ENCODE measurements around the gene GNPNAT1. TPM values are rescaled to one million over a fixed set of nuclear protein-coding genes. Genes with fewer than 3 reads are reported as not detected.

GNPNAT1 gene
- total RNA-seq, 4 donors from 2014 or later: 9.0 to 16.3 (median 12.7) TPM

GRCh38 chr14:52798826-52799225, 7.4 kb upstream of the GNPNAT1 start:
- Histone ChIP-seq H3K4me3 (no peak overlapping the region), H3K4me1 (no peaks in the 10 kb centered on the region), H3K27ac (no peak overlapping the region), H3K9me3 (no peaks in the 10 kb centered on the region), H3K36me3 (no peaks in the 10 kb centered on the region), H3K27me3 (no peaks in the 10 kb centered on the region)
- TF ChIP-seq POLR2AphosphoS5 (IDR thresholded peaks at IDR 0.05) (no peak), POLR2A (IDR thresholded peaks at IDR 0.05) (no peak)
- DNase-seq (ENCODE audit: low spot score in 2 of 2): no peak
- WGBS: 97% methylated on average over 15 of the region's 15 CpGs

GRCh38 chr14:52797653-52798052, 6.2 kb upstream of the GNPNAT1 start:
- TF ChIP-seq CTCF (IDR thresholded peaks at IDR 0.05) (no peak), POLR2A (IDR thresholded peaks at IDR 0.05) (no peak), POLR2AphosphoS5 (IDR thresholded peaks at IDR 0.05) (no peak), EP300 (IDR thresholded peaks at IDR 0.05) (no peak)
- H3K4me1 ChIP-seq: no peaks in the 10 kb centered on the region
- no peaks in the 10 kb centered on the region for H3K9me3 ChIP-seq
- 86% methylated on average over 3 of the region's 3 CpGs for WGBS
- no peak overlapping the region for H3K4me3 ChIP-seq
- no peaks in the 10 kb centered on the region for H3K27me3 ChIP-seq
- no peak overlapping the region for H3K27ac ChIP-seq
- no peaks in the 10 kb centered on the region for H3K36me3 ChIP-seq
- no peak for DNase-seq (ENCODE audit: low spot score in 2 of 2)

GRCh38 chr14:52793061-52793460, 1.7 kb upstream of the GNPNAT1 start:
- no peak overlapping the region for H3K27ac ChIP-seq
- WGBS: 86% methylated on average over 2 of the region's 2 CpGs
- DNase-seq (ENCODE audit: low spot score in 2 of 2): no peak
- no peaks in the 10 kb centered on the region for H3K36me3 ChIP-seq
- peaks cover 26% of the 10 kb centered on the region for H3K4me1 ChIP-seq
- TF ChIP-seq CTCF (IDR thresholded peaks at IDR 0.05) (no peak), POLR2A (IDR thresholded peaks at IDR 0.05) (no peak), POLR2AphosphoS5 (IDR thresholded peaks at IDR 0.05) (no peak), EP300 (IDR thresholded peaks at IDR 0.05) (no peak)
- no peak overlapping the region for H3K4me3 ChIP-seq
- H3K27me3 ChIP-seq: no peaks in the 10 kb centered on the region
- no peaks in the 10 kb centered on the region for H3K9me3 ChIP-seq

- Histone ChIP-seq H3K27ac (peak overlapping the region; percentile 83), H3K36me3 (no peaks in the 10 kb centered on the region), H3K4me1 (peaks cover 26% of the 10 kb centered on the region), H3K9me3 (no peaks in the 10 kb centered on the region), H3K4me3 (peak overlapping the region; percentile 76), H3K27me3 (no peaks in the 10 kb centered on the region)
- DNase-seq (ENCODE audit: low spot score in 2 of 2): no peak
- TF ChIP-seq POLR2A (IDR thresholded peaks at IDR 0.05): no peak
- TF ChIP-seq EP300 (IDR thresholded peaks at IDR 0.05): no peak
- TF ChIP-seq POLR2AphosphoS5 (IDR thresholded peaks at IDR 0.05): no peak
- TF ChIP-seq CTCF (IDR thresholded peaks at IDR 0.05): no peak
- WGBS: 74% methylated on average over 7 of the region's 7 CpGs
Observed at GRCh38 chr14:52792097-52792415, 649 bp upstream of the GNPNAT1 start.

GRCh38 chr14:52790756-52791222, 618 bp downstream of the GNPNAT1 start:
- H3K9me3 ChIP-seq: no peaks in the 10 kb centered on the region
- H3K36me3 ChIP-seq: no peaks in the 10 kb centered on the region
- H3K4me3 ChIP-seq: peak overlapping the region; percentile 76
- H3K27ac ChIP-seq: peak overlapping the region; percentile 83
- no peak for TF ChIP-seq EP300 (IDR thresholded peaks at IDR 0.05)
- no peak for TF ChIP-seq POLR2AphosphoS5 (IDR thresholded peaks at IDR 0.05)
- no peak for TF ChIP-seq CTCF (IDR thresholded peaks at IDR 0.05)
- no peak for TF ChIP-seq POLR2A (IDR thresholded peaks at IDR 0.05)
- DNase-seq (ENCODE audit: low spot score in 2 of 2): peak in 1 of 2 donors; percentile 77
- H3K4me1 ChIP-seq: peaks cover 26% of the 10 kb centered on the region
- H3K27me3 ChIP-seq: no peaks in the 10 kb centered on the region
- WGBS: under 1% methylated on average over 26 of the region's 26 CpGs

Measured in suprapubic skin (tissue), 4 donors.